Measurements from ENCODE around the gene CDC73.
"Not testable (repeated sequence)": the region's sequence is repeated elsewhere in the genome, so short reads cannot be mapped to it uniquely, and the experiment has no call there.

CDC73 gene

GRCh38 chr1:193113992-193114332 is 7.9 kb upstream of the CDC73 start:
- no peak for DNase-seq (ENCODE audit: low read depth in 4 of 4, low spot score in 1 of 4)

GRCh38 chr1:193114485-193115095 is 7.2 kb upstream of the CDC73 start:
- DNase-seq (ENCODE audit: low read depth in 4 of 4, low spot score in 1 of 4) = no peak

- no peak for DNase-seq (ENCODE audit: low read depth in 4 of 4, low spot score in 1 of 4)
Measured at GRCh38 chr1:193115629-193116227, 6.1 kb upstream of the CDC73 start.

GRCh38 chr1:193117167-193117566 is 4.7 kb upstream of the CDC73 start:
- DNase-seq (ENCODE audit: low read depth in 4 of 4, low spot score in 1 of 4) = not testable (repeated sequence)

GRCh38 chr1:193118194-193118593 is 3.6 kb upstream of the CDC73 start:
- no peak for DNase-seq (ENCODE audit: low read depth in 4 of 4, low spot score in 1 of 4)

- DNase-seq (ENCODE audit: low read depth in 4 of 4, low spot score in 1 of 4) = no peak
Measured at GRCh38 chr1:193118803-193119730, 2.8 kb upstream of the CDC73 start.

GRCh38 chr1:193120604-193121166 is 1.1 kb upstream of the CDC73 start:
- DNase-seq (ENCODE audit: low read depth in 4 of 4, low spot score in 1 of 4) = no peak

- no peak for DNase-seq (ENCODE audit: low read depth in 4 of 4, low spot score in 1 of 4)
Measured at GRCh38 chr1:193123751-193124150, 1.9 kb downstream of the CDC73 start.

GRCh38 chr1:193125369-193125768 is 3.5 kb downstream of the CDC73 start:
- no peak for DNase-seq (ENCODE audit: low read depth in 4 of 4, low spot score in 1 of 4)

GRCh38 chr1:193131266-193131860 is 9.5 kb downstream of the CDC73 start:
- DNase-seq (ENCODE audit: low read depth in 4 of 4, low spot score in 1 of 4) = no peak

GRCh38 chr1:193140254-193140653 is 18.4 kb downstream of the CDC73 start:
- DNase-seq (ENCODE audit: low read depth in 4 of 4, low spot score in 1 of 4) = no peak

GRCh38 chr1:193141804-193142203 is 20.0 kb downstream of the CDC73 start:
- DNase-seq (ENCODE audit: low read depth in 4 of 4, low spot score in 1 of 4) = no peak

GRCh38 chr1:193142409-193142808 is 20.6 kb downstream of the CDC73 start:
- DNase-seq (ENCODE audit: low read depth in 4 of 4, low spot score in 1 of 4) = no peak

- DNase-seq (ENCODE audit: low read depth in 4 of 4, low spot score in 1 of 4) = no peak
Measured at GRCh38 chr1:193143285-193143684, 21.5 kb downstream of the CDC73 start.

GRCh38 chr1:193144361-193144938 is 22.6 kb downstream of the CDC73 start:
- DNase-seq (ENCODE audit: low read depth in 4 of 4, low spot score in 1 of 4) = no peak

GRCh38 chr1:193144999-193145398 is 23.2 kb downstream of the CDC73 start:
- no peak for DNase-seq (ENCODE audit: low read depth in 4 of 4, low spot score in 1 of 4)

- no peak for DNase-seq (ENCODE audit: low read depth in 4 of 4, low spot score in 1 of 4)
Measured at GRCh38 chr1:193156117-193156821, 34.4 kb downstream of the CDC73 start.

GRCh38 chr1:193156822-193157142 is 35.0 kb downstream of the CDC73 start:
- no peak for DNase-seq (ENCODE audit: low read depth in 4 of 4, low spot score in 1 of 4)

GRCh38 chr1:193157360-193157759 is 35.5 kb downstream of the CDC73 start:
- no peak for DNase-seq (ENCODE audit: low read depth in 4 of 4, low spot score in 1 of 4)

GRCh38 chr1:193176113-193176512 is 54.3 kb downstream of the CDC73 start:
- no peak for DNase-seq (ENCODE audit: low read depth in 4 of 4, low spot score in 1 of 4)

- no peak for DNase-seq (ENCODE audit: low read depth in 4 of 4, low spot score in 1 of 4)
Measured at GRCh38 chr1:193176788-193177187, 55.0 kb downstream of the CDC73 start.

All from stimulated activated CD4-positive, alpha-beta T cell treated with anti-CD3 and anti-CD28 coated beads, Interleukin-1b, Interleukin-23, amount 100 ng/mL, for 24 hours (primary cell).